HG03378 (cell line): ENCODE measurements around the gene TSPAN5.

Experiments
- ATAC-seq: cut with Tn5 transposase; IDR thresholded peaks from one replicate; pipeline ENCODE4 v1.9.1; 2021; ENCODE audit warnings: mild to moderate bottlenecking, moderate library complexity; ENCODE audit not compliant: unreplicated experiment

Gene TSPAN5

DNA sequence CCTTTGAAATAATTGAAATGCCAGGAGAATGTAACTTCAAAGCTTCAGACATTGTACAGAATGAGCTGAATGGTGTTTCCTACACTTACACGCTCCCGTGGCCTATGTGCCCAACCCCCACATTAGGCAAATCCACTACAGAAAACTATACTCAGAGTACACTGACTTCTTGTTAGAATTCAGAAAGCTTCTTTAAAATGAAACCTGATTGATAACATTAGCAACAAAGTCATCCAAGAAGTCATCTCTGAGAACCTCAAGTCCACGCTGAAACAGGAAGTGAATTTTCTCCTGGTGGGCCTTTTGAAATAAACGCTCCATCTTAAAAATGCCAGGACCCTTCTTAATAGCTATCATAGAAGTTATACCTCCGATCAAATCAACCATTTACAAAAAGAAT, 136.3 kb downstream of the TSPAN5 start:
- no peak for ATAC-seq

DNA sequence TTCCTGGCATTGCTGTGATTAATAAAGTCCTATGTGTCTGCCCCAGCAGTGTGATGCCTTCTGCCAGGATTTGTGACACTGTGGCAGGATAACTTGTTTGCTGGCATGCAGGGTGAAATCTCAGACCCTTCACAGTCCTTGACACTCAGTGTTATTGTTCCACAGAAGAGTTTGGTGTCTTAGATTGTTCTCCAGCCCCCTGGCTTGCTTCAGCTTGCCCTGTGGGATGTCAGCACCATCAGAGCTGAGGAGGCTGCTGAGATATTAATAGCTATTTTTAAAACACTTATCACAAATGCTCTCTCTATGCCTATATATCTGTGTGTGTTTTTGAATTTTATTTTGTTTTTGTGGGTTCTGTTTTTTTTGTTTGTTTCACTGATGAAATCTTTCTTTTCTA, 136.9 kb downstream of the TSPAN5 start:
- no peak for ATAC-seq

DNA sequence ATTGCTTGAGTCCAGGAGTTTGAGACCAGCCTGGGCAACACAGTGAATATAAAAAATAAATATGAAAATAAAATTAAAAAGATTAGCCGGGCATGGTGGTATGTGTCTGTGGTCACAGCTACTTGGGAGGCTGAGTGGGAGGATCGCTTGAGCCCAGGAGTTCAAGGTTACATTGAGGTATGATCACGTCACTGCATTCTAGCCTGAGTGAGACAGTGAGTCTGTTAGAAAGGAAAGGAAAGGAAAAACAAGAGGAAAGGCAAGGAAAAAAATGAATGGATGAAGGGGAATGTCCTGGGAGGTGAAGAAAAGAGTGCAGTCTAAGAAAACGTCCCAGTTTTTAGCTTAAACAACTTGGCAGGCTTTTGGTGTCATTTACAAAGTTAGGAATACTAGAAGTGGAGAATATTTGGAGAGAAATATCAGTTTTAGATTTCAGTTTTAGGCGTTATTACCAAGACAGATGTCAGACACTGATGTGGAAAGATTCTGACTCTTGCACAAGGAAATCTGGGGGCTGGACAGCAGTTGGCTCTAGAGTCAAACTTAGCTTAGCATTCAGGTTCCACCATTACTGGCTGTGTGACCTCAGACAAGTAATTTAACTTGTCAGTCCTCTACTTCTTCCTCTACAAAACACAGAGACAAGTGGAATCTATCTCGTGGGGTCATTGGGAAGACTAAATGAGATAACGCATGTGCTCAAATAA, 139.0 kb downstream of the TSPAN5 start:
- ATAC-seq = no peak

DNA sequence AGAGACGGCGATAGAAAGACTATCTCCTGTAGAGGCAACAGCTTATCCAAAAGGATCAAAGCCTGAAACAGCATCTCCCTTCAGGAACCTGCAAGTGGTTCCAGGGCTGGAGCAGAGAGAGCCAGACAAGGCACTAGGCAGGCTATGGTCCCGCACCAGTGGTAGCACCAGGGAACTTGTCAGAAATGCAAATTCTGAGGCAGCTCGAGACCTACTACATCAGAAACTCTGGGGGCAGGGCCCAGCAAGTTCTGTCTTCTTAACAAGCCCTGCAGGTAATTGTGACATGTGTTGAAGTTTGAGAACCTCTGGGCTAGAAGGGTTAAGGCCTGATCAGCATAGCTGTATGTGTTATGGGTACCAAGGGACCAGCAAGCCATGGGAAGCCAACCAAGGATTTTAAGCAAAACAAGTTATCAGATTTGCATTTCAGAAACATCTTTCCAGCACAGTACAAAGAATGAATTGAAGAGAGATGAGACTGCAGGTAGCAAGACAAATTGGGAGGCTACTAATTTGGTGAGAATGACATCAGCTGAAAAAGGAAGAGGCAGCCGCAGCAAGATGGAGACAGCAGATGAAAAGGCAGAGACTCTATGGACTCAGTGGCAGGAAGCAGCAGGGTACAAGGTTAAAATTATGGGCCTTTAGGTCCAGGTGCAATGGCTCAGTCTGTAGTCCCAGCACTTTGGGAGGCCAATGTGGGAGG, 139.7 kb downstream of the TSPAN5 start:
- ATAC-seq = peak; percentile 96

DNA sequence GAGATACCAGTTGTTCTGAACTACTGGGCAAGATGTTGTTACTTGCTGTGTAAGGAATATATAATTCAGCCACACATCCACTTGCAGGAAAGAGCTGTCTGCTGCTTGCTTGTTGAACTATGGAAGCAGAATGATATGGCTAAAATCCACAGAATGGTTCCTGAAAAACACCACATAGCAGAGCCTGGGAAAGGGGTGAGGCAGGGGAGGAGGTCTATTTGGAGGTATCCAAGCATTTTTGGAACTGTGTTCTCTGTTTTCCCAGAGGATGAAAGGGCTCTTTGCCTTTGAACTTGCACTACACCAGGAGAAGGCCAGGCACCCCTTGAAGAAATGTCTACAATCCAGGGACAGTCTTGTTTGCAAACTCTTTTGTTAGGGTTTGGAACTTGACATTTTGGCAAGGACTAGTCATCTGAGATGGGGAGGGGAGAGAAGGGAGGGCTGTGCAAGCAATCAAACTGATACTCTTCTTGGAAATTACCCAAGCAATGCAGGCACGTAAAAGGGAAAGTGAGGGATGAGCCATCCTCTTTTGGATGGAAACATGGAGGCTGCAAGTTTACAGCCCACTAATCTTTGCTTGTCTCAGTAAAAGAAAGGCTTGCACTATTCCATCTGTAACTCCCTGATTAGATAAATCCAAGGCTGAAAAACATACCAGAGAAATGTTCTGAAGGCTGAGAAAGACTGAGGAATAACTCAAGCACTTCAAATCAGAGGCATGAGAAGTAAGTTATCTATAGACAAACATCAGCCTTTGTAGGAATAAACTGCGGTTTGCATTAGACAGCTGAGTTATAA, 141.0 kb downstream of the TSPAN5 start:
- ATAC-seq = no peak

DNA sequence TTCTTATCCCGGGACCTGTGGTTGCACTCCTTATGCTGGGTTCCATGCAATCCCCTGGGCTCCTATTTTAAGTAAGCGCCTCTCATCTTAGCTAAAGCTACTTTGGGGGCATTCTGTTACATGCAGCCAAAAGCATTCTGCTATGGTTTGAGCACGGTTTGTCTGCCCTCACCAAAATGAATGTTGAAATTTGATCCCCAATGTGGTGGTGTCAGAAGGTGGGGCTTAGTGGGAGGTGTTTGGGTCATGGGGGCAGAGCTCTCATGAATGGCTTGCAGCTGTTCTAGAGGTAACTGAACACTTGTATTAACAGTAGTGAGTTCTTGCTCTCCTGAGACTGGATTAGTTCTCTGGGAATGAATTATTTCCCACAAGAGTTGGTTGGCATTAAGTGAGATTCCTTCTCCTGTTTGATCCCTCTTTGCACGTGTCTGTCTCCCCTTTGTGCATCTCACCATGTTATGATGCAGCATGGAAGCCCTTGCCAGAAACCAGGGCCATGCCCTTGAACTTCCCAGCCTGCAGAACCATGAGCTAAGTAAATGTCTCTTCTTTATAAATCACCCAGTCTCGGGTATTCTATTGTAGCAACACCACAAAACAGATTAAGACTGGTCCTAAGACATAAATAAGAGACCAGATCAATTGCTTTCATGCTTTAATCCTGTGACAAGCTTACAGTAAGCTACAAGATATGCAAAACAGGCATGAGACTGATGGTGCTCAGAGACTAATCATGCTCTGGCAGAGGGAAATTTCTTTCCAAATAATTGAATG, 141.8 kb downstream of the TSPAN5 start:
- ATAC-seq = no peak

DNA sequence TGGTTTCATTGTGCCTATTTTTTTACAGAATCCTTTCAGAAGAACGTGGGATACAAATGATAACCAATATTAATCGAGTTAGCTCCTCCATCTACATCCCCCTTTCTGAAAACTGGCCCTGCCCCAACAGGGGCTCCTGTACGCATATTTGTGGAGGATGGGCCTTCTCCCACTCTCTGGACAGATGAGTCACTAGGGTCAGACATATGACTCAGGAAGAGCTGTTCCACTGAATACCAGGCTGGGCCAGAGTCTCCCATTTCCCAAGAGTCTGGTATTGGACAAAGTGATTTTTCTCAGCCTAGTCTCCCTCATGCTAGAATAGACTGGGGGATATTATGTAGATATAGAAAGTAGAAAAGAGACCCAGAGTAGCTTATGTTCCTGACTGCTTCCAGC, 142.4 kb downstream of the TSPAN5 start:
- ATAC-seq = no peak

DNA sequence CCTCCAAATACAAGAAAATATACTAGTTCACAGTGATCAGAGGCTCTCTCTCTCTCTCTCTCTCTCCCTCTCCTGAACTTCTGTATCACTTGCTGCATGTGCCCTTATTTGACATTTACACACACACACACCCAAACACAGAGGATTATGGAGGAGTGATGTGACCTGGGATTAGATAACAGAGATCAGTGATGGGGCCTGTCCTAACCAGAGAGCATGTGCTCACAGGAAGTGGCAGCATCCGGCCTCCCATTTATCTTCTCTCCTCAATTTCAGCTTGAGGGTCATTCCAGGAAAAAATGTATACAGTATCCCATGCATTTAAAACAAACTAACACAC, 143.0 kb downstream of the TSPAN5 start:
- ATAC-seq = no peak

DNA sequence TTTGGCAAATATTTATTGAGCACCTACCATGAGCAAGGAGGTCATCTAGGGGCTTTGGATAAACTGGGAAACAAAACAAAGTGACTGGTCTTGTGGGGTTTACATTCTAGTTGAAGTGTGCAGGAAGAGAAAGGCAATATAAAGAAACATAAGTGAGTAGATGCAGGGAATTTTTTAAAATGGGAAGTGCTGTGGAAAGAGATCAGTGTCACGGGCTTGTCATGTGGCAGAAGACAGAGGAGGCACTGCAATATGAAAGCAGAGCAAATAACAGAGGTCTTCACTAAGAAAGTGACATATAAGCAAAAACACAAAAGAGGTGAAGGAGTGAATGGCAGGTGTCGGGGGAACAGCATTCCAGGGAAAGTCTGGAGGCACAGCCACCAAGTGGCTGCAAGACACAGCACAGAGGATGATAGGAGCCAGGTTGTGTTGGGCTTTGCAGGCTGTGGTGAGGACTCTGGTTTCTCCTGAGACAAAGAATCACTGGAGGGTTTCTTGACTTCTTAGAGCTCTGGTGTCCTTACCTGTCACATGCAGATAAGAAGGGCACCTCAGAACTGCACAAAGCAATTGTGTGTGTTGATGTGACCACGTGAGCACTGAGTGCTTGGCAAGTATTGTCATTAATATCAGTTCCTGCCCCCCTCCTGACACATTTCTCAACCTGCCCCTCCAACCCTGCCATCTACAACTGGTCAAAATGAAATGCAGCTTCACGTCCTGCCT, 143.5 kb downstream of the TSPAN5 start:
- no peak for ATAC-seq

DNA sequence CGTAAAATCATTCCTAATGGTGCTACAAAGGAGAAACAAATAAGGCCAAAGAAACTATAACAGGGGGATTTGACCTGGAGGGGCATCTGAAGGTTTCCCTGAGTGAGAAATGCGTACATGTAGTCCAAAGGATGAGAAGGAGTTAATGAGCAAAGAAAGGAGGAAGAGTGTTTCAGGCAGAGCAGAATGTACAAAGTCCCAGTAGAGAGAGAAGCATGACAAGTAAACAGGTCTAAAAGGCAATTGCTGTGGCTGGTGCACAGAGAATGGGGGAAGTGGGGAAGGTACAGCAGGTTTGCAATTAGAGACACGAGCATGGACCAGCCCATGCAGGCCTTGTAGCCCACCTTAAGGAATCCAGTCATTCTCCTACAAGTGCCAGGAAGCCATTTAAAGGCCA, 145.5 kb downstream of the TSPAN5 start:
- ATAC-seq = no peak

DNA sequence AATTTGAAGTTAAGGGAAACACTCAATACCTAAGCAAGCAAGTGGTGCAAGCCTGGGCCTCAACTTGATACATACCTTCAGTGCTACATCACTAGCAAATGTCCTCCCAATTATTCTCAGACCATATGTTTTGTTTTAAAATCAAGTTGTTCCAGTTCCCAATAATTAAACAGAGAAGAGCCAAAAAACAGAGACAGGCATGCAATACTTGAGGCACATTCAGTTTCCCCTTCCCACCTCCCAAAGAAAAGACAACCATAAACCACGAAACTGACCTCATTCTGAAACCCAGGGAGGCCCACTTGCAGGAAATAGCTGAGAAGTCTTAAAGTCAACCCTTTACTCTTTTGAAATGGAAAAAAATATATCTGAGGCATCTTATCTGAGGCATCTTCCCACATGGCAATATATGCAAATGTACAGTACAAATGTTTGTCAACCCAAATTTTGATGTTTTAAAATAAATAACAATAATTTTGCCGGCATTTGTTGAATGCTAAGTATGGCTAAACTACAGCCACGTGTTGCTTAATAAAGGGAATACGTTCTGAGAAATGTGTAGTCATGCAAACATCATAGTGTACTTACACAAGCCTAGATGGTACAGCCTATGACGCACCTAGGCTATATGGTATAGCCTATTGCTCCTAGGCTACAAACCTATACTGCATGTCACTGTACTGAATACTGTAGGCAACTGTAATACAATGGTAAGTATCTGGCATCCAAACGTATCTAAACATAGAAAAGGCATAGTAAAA, 147.5 kb downstream of the TSPAN5 start:
- ATAC-seq = no peak

DNA sequence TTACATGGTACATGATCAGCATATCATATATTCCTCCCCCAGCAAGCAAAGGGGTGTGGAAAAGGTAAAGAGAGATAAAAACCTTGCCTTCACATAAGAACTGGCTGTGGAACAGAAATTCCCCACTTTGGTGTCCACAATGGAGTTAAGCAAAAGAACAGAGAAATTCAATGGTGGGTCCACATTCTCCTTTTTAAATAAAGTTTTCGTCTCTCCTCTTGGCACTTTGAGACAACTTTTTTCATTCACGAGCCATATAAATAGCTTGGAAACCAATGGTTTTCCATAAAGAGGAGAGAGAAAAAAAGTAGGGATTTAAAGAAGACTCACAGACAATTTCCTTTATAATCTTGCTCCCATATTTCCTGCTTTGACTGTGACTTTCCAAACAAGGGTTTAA, 148.1 kb downstream of the TSPAN5 start:
- no peak for ATAC-seq

DNA sequence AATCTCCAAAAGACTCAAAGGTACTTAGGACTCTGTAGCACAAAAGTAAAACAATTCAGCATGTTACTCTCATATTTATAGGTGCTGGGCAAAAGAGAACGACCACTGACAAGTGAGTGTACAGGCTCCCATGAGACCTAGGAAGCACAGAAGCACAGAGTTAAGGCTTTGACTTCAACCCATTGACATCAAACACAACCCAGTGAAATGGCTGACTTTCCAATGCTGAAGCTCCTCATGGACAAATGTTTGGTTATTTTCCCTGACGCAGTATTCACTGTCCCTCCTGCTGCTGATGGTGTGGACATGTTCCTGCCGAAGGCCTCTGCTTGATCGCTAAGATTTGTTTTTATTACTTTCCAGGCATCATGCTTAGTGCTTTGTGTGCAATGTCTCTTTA, 148.7 kb downstream of the TSPAN5 start:
- no peak for ATAC-seq

DNA sequence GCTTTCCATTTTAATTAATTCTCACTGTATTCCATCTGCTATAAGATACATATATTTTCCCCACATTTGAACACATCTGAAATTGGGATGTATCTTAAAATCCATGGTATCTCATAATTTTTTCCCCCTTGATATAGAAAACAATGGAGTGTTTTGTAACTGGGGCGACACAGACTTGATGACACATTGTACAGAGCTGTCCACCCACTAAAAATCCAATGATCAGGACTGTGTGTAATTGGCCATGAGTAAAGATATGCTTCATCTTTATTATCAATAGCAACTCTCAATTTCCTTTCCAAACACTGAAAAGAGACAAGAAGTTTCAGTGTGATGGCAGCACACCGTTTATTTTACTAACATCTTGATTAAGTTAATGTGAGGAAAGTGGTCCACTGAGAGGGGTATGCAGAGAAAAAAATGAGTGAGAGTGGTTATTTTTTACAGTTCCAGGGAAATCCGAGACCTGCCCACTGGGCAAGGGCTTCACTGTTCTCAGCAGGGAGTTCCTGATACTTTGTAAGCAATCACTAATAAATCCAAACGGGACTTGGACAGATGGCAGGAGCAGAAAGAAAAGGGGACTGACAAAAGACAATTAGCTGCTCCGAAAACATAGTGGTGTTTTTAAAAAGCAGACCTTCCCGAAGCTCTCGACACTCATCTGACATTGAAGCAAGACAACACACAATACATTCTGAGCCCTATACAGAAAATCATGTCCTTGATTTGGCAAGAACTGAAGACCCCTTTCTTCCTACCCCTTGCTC, 149.4 kb downstream of the TSPAN5 start:
- no peak for ATAC-seq

DNA sequence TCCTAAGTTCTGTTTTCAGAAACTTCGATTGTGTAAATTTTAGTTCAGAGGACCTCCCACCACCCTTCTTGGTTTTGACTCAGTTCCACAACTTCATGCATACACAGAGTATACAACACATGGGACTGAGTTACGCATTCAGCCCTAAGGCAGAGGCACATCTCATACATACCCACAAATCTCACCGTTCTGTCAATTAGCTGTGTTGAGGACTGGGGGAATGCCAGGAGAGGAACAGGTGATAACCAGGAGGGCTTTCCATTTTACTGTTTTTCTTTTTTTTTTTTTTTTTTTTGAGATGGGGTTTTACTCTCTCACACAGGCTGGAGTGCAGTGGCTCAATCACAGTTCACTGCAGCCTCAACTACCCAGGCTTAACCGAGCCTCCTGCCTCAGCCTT, 150.2 kb downstream of the TSPAN5 start:
- ATAC-seq = no peak

DNA sequence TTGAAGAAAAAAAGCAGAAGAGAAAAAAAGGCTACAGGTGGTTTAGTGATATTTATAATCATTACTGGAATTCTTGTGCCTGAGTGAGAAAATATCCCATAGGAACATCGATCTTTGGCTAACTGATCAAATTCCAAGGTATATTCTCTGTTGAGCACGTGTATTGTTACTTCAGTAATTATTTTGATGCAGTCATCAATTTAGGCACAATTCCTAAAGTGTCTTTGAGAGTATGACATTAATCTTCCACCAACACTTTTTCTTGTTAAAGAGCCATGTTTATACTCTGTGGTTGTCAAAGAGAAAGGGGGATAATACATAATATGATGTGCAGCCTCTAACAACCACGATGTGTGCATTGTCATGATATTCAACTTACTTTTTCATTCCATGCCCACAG, 151.1 kb downstream of the TSPAN5 start:
- ATAC-seq = no peak

DNA sequence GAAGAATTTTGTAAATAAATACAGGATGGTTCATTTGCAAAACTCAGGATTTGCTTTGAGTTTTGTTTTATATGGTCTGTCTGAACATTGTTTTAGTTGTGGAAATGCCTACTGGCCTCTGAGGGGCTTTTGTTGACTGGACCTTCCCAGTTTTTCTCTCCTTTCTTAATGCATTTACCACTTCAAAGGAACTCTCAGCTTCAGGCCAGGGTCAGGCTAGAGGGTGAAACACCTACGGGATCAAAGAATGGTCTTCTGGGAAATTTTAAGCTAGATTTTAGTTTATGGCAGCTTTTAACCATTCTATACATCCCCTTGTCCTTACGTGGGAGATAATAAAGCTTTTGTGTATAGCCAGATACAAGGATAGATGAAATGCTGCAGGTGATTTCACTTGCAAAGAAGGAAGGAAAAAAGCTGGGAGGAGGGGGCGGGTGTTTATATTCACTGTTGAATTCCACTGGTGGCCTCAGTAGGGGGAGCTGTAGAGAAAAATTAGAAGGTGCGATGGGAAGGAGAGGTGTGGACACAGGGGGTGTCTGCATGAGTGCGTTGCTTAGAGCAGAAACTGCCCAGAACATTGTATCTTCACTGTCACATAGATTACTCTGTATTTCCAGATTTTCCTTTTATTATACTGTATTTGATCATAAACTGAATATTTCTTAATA, 151.8 kb downstream of the TSPAN5 start:
- ATAC-seq = no peak

DNA sequence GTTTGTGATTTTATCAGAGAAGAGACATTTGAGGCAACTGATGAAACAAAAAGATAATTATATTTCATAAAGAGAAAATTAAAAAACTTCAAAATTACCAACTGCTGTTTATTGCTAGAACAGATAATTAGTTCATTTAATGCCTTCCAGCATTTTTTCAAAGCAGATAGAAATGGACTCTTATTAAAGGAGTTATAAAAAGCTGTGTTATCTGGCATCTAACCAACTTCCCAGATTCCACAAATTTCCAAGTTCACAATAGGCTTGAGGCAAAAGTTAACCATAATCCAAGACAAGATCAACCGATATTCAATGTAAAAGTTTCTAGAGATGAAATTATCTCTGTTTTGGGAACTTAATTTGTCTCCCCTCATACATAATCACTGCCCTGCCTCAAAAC, 152.4 kb downstream of the TSPAN5 start:
- no peak for ATAC-seq

DNA sequence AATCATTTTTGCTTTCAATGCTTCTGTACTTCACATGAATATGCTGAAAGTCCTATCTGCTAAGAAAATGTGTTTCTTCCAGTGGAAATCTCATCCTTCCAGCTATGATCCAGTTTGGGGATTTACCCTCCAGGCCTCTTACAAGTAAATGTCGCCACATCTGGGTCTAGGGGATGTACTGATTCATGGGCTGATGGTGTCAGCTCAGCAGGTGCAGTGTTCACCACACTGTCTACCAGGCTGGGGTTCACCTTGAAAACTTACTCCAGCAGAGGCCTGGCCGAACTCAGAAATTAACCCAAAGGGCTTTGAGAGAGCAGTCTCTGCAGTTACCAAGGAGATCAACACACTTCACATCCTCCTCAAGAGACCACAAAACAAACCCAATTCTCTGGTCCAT, 154.3 kb downstream of the TSPAN5 start:
- ATAC-seq = no peak
